Measurements from ENCODE around the gene NIP7.

The NIP7 gene

GRCh38 chr16:69322343-69322742 lies 17.2 kb upstream of the NIP7 start:
- no peak for TF ChIP-seq CTCF (IDR thresholded peaks at IDR 0.05; ENCODE audit: borderline replicate concordance, control extremely low read depth, extremely low read depth, insufficient read depth, missing control alignments)
- in situ Hi-C loops (cut with MboI; ENCODE audit: low sequenced_read_pairs, unreplicated experiment), result no loop called here
- no peak for DNase-seq (ENCODE audit: low spot score)

- in situ Hi-C loops (cut with MboI; ENCODE audit: low sequenced_read_pairs, unreplicated experiment), result no loop called here
- no peak for TF ChIP-seq CTCF (IDR thresholded peaks at IDR 0.05; ENCODE audit: borderline replicate concordance, control extremely low read depth, extremely low read depth, insufficient read depth, missing control alignments)
- DNase-seq (ENCODE audit: low spot score), result no peak
Observed at GRCh38 chr16:69323415-69323814, 16.2 kb upstream of the NIP7 start.

GRCh38 chr16:69324013-69324531 lies 15.5 kb upstream of the NIP7 start:
- TF ChIP-seq CTCF (IDR thresholded peaks at IDR 0.05; ENCODE audit: borderline replicate concordance, control extremely low read depth, extremely low read depth, insufficient read depth, missing control alignments), result no peak
- in situ Hi-C loops (cut with MboI; ENCODE audit: low sequenced_read_pairs, unreplicated experiment), result no loop called here
- no peak for DNase-seq (ENCODE audit: low spot score)

- in situ Hi-C loops (cut with MboI; ENCODE audit: low sequenced_read_pairs, unreplicated experiment), result no loop called here
- no peak for TF ChIP-seq CTCF (IDR thresholded peaks at IDR 0.05; ENCODE audit: borderline replicate concordance, control extremely low read depth, extremely low read depth, insufficient read depth, missing control alignments)
- no peak for DNase-seq (ENCODE audit: low spot score)
Observed at GRCh38 chr16:69324585-69325253, 14.9 kb upstream of the NIP7 start.

GRCh38 chr16:69325784-69326171 lies 13.8 kb upstream of the NIP7 start:
- TF ChIP-seq CTCF (IDR thresholded peaks at IDR 0.05; ENCODE audit: borderline replicate concordance, control extremely low read depth, extremely low read depth, insufficient read depth, missing control alignments), result no peak
- in situ Hi-C loops (cut with MboI; ENCODE audit: low sequenced_read_pairs, unreplicated experiment), result no loop called here
- no peak for DNase-seq (ENCODE audit: low spot score)

- in situ Hi-C loops (cut with MboI; ENCODE audit: low sequenced_read_pairs, unreplicated experiment), result no loop called here
- no peak for TF ChIP-seq CTCF (IDR thresholded peaks at IDR 0.05; ENCODE audit: borderline replicate concordance, control extremely low read depth, extremely low read depth, insufficient read depth, missing control alignments)
- DNase-seq (ENCODE audit: low spot score), result no peak
Observed at GRCh38 chr16:69326172-69326873, 13.2 kb upstream of the NIP7 start.

All from GM13976 (cell line).